ENCODE results near the gene LMTK3. TPM values are rescaled to one million over a fixed set of nuclear protein-coding genes. Genes with fewer than 3 reads are reported as not detected.

LMTK3 gene
- total and polyA plus RNA-seq, 9 of the 15 experiments (the other 6 are each of a cell fraction or from before 2014, with no cell fraction given), result 0.35 to 12.3 (median 2.0) TPM; not detected in 2

DNA sequence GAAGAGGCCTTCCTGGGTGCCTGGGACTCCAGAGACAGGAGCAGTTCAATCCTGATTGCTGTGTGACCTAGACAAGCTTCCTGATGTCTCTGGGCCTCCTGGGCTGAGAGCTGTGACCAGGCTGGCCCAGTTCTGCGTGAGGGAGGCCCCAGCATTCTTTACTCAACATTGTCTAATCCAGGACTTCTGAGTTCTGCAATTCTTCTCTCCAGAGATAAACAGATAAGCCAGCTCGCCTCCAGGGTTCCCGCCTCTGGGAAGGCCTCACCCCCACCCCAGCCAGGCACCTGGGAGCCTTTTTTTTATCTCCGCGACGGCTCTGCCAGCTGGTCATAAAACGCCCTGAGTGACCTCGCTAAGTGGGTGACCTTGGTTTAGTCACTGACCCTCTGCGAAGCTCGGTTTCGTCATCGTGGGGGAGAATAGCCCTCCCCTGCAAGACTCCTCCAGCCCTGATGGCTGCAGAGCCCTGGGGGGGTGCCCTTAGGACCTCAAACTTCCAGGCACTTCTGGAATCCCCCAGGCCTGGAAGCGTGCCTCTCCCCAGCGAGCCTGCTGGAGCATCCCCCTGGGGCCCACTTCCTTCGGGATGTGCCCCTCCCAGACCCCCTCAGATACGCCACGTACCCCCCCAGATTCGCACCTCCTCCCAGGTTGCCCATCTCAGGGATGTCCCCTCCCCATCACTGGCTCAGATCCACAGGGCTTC lies 42.2 kb upstream of the LMTK3 start (continued):
- TF ChIP-seq, protein P1, sequence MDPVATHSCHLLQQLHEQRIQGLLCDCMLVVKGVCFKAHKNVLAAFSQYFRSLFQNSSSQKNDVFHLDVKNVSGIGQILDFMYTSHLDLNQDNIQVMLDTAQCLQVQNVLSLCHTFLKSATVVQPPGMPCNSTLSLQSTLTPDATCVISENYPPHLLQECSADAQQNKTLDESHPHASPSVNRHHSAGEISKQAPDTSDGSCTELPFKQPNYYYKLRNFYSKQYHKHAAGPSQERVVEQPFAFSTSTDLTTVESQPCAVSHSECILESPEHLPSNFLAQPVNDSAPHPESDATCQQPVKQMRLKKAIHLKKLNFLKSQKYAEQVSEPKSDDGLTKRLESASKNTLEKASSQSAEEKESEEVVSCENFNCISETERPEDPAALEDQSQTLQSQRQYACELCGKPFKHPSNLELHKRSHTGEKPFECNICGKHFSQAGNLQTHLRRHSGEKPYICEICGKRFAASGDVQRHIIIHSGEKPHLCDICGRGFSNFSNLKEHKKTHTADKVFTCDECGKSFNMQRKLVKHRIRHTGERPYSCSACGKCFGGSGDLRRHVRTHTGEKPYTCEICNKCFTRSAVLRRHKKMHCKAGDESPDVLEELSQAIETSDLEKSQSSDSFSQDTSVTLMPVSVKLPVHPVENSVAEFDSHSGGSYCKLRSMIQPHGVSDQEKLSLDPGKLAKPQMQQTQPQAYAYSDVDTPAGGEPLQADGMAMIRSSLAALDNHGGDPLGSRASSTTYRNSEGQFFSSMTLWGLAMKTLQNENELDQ (CRISPR knock-in tag; IDR thresholded peaks at IDR 0.05; ENCODE audit: borderline replicate concordance), result no peak
- no peak for TF ChIP-seq HMG20B (CRISPR knock-in tag; IDR thresholded peaks at IDR 0.05)
- no peak for TF ChIP-seq SAFB (IDR thresholded peaks at IDR 0.05; ENCODE audit: borderline replicate concordance, low read depth, low read length)
- TF ChIP-seq CHD4 (IDR thresholded peaks at IDR 0.05; ENCODE audit: insufficient read depth, insufficient replicate concordance, low read depth, low read length, poor library complexity, severe bottlenecking), result no peak
- TF ChIP-seq, protein P2, sequence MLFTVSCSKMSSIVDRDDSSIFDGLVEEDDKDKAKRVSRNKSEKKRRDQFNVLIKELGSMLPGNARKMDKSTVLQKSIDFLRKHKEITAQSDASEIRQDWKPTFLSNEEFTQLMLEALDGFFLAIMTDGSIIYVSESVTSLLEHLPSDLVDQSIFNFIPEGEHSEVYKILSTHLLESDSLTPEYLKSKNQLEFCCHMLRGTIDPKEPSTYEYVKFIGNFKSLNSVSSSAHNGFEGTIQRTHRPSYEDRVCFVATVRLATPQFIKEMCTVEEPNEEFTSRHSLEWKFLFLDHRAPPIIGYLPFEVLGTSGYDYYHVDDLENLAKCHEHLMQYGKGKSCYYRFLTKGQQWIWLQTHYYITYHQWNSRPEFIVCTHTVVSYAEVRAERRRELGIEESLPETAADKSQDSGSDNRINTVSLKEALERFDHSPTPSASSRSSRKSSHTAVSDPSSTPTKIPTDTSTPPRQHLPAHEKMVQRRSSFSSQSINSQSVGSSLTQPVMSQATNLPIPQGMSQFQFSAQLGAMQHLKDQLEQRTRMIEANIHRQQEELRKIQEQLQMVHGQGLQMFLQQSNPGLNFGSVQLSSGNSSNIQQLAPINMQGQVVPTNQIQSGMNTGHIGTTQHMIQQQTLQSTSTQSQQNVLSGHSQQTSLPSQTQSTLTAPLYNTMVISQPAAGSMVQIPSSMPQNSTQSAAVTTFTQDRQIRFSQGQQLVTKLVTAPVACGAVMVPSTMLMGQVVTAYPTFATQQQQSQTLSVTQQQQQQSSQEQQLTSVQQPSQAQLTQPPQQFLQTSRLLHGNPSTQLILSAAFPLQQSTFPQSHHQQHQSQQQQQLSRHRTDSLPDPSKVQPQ (CRISPR knock-in tag; IDR thresholded peaks at IDR 0.05; ENCODE audit: borderline replicate concordance), result no peak
- no peak for TF ChIP-seq RFX5 (IDR thresholded peaks at IDR 0.05; ENCODE audit: low read depth, low read length)
- no peak for TF ChIP-seq ZKSCAN1 (IDR thresholded peaks at IDR 0.05; ENCODE audit: low read depth, low read length)
- TF ChIP-seq ZNF12 (CRISPR knock-in tag; IDR thresholded peaks at IDR 0.05), result no peak
- TF ChIP-seq, protein P3, sequence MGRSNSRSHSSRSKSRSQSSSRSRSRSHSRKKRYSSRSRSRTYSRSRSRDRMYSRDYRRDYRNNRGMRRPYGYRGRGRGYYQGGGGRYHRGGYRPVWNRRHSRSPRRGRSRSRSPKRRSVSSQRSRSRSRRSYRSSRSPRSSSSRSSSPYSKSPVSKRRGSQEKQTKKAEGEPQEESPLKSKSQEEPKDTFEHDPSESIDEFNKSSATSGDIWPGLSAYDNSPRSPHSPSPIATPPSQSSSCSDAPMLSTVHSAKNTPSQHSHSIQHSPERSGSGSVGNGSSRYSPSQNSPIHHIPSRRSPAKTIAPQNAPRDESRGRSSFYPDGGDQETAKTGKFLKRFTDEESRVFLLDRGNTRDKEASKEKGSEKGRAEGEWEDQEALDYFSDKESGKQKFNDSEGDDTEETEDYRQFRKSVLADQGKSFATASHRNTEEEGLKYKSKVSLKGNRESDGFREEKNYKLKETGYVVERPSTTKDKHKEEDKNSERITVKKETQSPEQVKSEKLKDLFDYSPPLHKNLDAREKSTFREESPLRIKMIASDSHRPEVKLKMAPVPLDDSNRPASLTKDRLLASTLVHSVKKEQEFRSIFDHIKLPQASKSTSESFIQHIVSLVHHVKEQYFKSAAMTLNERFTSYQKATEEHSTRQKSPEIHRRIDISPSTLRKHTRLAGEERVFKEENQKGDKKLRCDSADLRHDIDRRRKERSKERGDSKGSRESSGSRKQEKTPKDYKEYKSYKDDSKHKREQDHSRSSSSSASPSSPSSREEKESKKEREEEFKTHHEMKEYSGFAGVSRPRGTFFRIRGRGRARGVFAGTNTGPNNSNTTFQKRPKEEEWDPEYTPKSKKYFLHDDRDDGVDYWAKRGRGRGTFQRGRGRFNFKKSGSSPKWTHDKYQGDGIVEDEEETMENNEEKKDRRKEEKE (IDR thresholded peaks at IDR 0.05; ENCODE audit: borderline replicate concordance in 1 of 2, control insufficient read depth in 1 of 2, low read depth in 2 of 2, low read length in 1 of 2), result no peak
- no peak for TF ChIP-seq NFYB (IDR thresholded peaks at IDR 0.05; ENCODE audit: extremely low read depth, insufficient read length)
- no peak for TF ChIP-seq NFXL1 (CRISPR knock-in tag; IDR thresholded peaks at IDR 0.05)
- TF ChIP-seq, protein P4, sequence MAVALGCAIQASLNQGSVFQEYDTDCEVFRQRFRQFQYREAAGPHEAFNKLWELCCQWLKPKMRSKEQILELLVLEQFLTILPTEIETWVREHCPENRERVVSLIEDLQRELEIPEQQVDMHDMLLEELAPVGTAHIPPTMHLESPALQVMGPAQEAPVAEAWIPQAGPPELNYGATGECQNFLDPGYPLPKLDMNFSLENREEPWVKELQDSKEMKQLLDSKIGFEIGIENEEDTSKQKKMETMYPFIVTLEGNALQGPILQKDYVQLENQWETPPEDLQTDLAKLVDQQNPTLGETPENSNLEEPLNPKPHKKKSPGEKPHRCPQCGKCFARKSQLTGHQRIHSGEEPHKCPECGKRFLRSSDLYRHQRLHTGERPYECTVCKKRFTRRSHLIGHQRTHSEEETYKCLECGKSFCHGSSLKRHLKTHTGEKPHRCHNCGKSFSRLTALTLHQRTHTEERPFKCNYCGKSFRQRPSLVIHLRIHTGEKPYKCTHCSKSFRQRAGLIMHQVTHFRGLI (CRISPR knock-in tag; IDR thresholded peaks at IDR 0.05), result no peak
- no peak for TF ChIP-seq ZNF282 (CRISPR knock-in tag; IDR thresholded peaks at IDR 0.05)
- TF ChIP-seq NBN (IDR thresholded peaks at IDR 0.05; ENCODE audit: low read depth), result peak; percentile 75; the same call in 1 of the 2 replicates
- TF ChIP-seq NCOA6 (IDR thresholded peaks at IDR 0.05), result no peak
- no peak for TF ChIP-seq NELFE (IDR thresholded peaks at IDR 0.05; ENCODE audit: insufficient read depth, insufficient read length)
- TF ChIP-seq ZNF444 (CRISPR knock-in tag; IDR thresholded peaks at IDR 0.05), result no peak
